NT2/D1 (cell line): Measurements from ENCODE around the gene CFAP206.

Experiments used
- SUZ12 ChIP-seq: IDR thresholded peaks from 2 replicates; pipeline ENCODE4 v1.6.1; 2011; ENCODE audit not compliant: insufficient read length, insufficient read depth; ENCODE audit errors: extremely low read depth
- YY1 ChIP-seq: IDR thresholded peaks from 2 replicates; pipeline ENCODE4 v1.6.1; 2011; ENCODE audit not compliant: insufficient read length, insufficient read depth
- ZNF274 ChIP-seq: IDR thresholded peaks from 2 replicates; pipeline ENCODE4 v1.6.1; 2011; ENCODE audit warnings: mild to moderate bottlenecking, low read depth, low read length

GRCh38 chr6:87481931-87482330 is 74.2 kb downstream of the CFAP206 start:
- TF ChIP-seq YY1: no peak
- TF ChIP-seq ZNF274: no peak
- no peak for TF ChIP-seq SUZ12
